HepG2 (cell line): Measurements from ENCODE around the gene COA1. TPM values are rescaled to one million over a fixed set of nuclear protein-coding genes. Genes with fewer than 3 reads are reported as not detected.

Experiments
- BHLHE40 ChIP-seq: IDR thresholded peaks from 2 replicates; pipeline ENCODE4 v1.6.1; 2011; ENCODE audit warnings: low read length, improper control_type of control experiment
- BORCS8-MEF2B ChIP-seq: sonication (generic); formaldehyde crosslinking; IDR thresholded peaks from 2 replicates; pipeline ENCODE4 v1.8.0; 2022; ENCODE audit warnings: mild to moderate bottlenecking, missing genetic modification reagents
- CBX2 ChIP-seq, 2 experiments: fragments of 200-600 bp in 1 of 2; sonication (generic); formaldehyde crosslinking in 1 of 2; IDR thresholded peaks; 2 replicates each; pipeline versions ENCODE4 v1.7.0 to v1.8.1; 2018 to 2022; ENCODE audit warnings: low read depth in 2 of 2, low read length in 1 of 2, mild to moderate bottlenecking in 1 of 2, missing genetic modification reagents in 1 of 2
- CEBPG ChIP-seq: IDR thresholded peaks from 2 replicates; pipeline ENCODE4 v1.6.1; 2016
- FOXA3 ChIP-seq: IDR thresholded peaks from 2 replicates; pipeline ENCODE4 v1.6.1; 2016; ENCODE audit warnings: missing genetic modification reagents, missing compliant biosample characterization
- HMG20A ChIP-seq: IDR thresholded peaks from 2 replicates; pipeline ENCODE4 v1.6.1; 2016; ENCODE audit warnings: borderline replicate concordance
- HNF1A ChIP-seq, 2 experiments: sonication (generic) in 1 of 2; formaldehyde crosslinking in 1 of 2; IDR thresholded peaks; 2 replicates each; pipeline versions ENCODE4 v1.4.0 to v1.6.1; 2016 to 2020; ENCODE audit warnings: borderline replicate concordance in 1 of 2, low read depth in 1 of 2, mild to moderate bottlenecking in 1 of 2, missing genetic modification reagents in 1 of 2
- HNF4G ChIP-seq, 2 experiments: sonication (generic) in 1 of 2; formaldehyde crosslinking in 1 of 2; IDR thresholded peaks; 2 replicates each; pipeline versions ENCODE4 v1.4.0 to v1.6.1; 2011 to 2020; ENCODE audit warnings: borderline replicate concordance in 2 of 2, low read depth in 2 of 2, mild to moderate bottlenecking in 2 of 2, low read length in 1 of 2, missing genetic modification reagents in 1 of 2, moderate library complexity in 1 of 2
- KDM3A ChIP-seq: IDR thresholded peaks from 2 replicates; pipeline ENCODE4 v1.6.1; 2018; ENCODE audit warnings: low read depth, missing compliant biosample characterization
- KLF11 ChIP-seq: IDR thresholded peaks from 2 replicates; pipeline ENCODE4 v1.6.1; 2016; ENCODE audit warnings: missing compliant biosample characterization
- KMT2A ChIP-seq: sonication (generic); formaldehyde crosslinking; IDR thresholded peaks from 2 replicates; pipeline ENCODE4 v1.4.0; 2020; ENCODE audit warnings: missing genetic modification reagents
- KMT2B ChIP-seq: IDR thresholded peaks from 2 replicates; pipeline ENCODE4 v1.6.1; 2016; ENCODE audit warnings: missing genetic modification reagents, missing compliant biosample characterization
- RAD51 ChIP-seq: fragments of 450-650 bp; IDR thresholded peaks from 2 replicates; pipeline ENCODE4 v1.6.1; 2016; ENCODE audit warnings: borderline replicate concordance
- RBM39 ChIP-seq: fragments of 200-400 bp; formaldehyde crosslinking; IDR thresholded peaks from one replicate; pipeline ENCODE4 v1.6.1; 2018; ENCODE audit warnings: antibody characterized with exemption, mild to moderate bottlenecking, low read depth, low read length; ENCODE audit not compliant: poor library complexity, severe bottlenecking
- SSRP1 ChIP-seq: IDR thresholded peaks from 2 replicates; pipeline ENCODE4 v1.6.1; 2016; ENCODE audit warnings: control low read depth
- TBX2 ChIP-seq: sonication (generic); formaldehyde crosslinking; IDR thresholded peaks from 2 replicates; pipeline ENCODE4 v1.5.0; 2020; ENCODE audit warnings: missing genetic modification reagents, mild to moderate bottlenecking, borderline replicate concordance
- UBTF ChIP-seq: sonication (generic); formaldehyde crosslinking; IDR thresholded peaks from 2 replicates; pipeline ENCODE4 v1.4.0; 2020; ENCODE audit warnings: mild to moderate bottlenecking, missing genetic modification reagents
- ZFP36L1 ChIP-seq: sonication (generic); formaldehyde crosslinking; IDR thresholded peaks from 2 replicates; pipeline ENCODE4 v1.8.0; 2022; ENCODE audit warnings: mild to moderate bottlenecking, missing genetic modification reagents, moderate library complexity
- ZMYM2 ChIP-seq: sonication (generic); formaldehyde crosslinking; IDR thresholded peaks from 2 replicates; pipeline ENCODE4 v1.8.0; 2022; ENCODE audit warnings: mild to moderate bottlenecking, missing genetic modification reagents
- ZNF629 ChIP-seq: sonication (generic); formaldehyde crosslinking; conservative IDR thresholded peaks from 2 replicates; pipeline ENCODE4 v1.5.0; 2020; ENCODE audit warnings: missing genetic modification reagents
- ZNF788 ChIP-seq: sonication (generic); formaldehyde crosslinking; IDR thresholded peaks from 2 replicates; pipeline ENCODE4 v1.5.0; 2020; ENCODE audit warnings: mild to moderate bottlenecking, missing genetic modification reagents, borderline replicate concordance
- ZSCAN9 ChIP-seq: IDR thresholded peaks from 2 replicates; pipeline ENCODE4 v1.6.1; 2016; ENCODE audit warnings: borderline replicate concordance
- polyA plus RNA-seq, 8 experiments: library from polyadenylated mRNA; depleted of rRNA in 3 of 8; stranded (reverse) in 7 of 8; unstranded in 1 of 8; fragments of >200 nt; fragmentation: Illumina TruSeq in 4 of 8; extraction: Trizol in 4 of 8; gene quantifications; 2 replicates each; pipeline versions ENCODE4 v1.2.1 to v1.2.3, GENCODE V29; 2011 to 2016; ENCODE audit warnings: low read depth in 4 of 8, missing spikeins in 1 of 8, mixed read lengths in 1 of 8; ENCODE audit not compliant: insufficient read depth in 1 of 8
- total RNA-seq, 5 experiments: library from RNA; depleted of rRNA; stranded (reverse); fragments of >200 nt; fragmentation: Illumina TruSeq; extraction: Trizol; gene quantifications; 2 replicates each; pipeline ENCODE4 v1.2.3, GENCODE V29; 2016; ENCODE audit warnings: low read depth in 1 of 5

COA1 gene
- total and polyA plus RNA-seq, 2 of the 13 experiments (the other 11 are each of a cell fraction or from before 2014, with no cell fraction given) = 33.2 to 65.7 TPM

DNA sequence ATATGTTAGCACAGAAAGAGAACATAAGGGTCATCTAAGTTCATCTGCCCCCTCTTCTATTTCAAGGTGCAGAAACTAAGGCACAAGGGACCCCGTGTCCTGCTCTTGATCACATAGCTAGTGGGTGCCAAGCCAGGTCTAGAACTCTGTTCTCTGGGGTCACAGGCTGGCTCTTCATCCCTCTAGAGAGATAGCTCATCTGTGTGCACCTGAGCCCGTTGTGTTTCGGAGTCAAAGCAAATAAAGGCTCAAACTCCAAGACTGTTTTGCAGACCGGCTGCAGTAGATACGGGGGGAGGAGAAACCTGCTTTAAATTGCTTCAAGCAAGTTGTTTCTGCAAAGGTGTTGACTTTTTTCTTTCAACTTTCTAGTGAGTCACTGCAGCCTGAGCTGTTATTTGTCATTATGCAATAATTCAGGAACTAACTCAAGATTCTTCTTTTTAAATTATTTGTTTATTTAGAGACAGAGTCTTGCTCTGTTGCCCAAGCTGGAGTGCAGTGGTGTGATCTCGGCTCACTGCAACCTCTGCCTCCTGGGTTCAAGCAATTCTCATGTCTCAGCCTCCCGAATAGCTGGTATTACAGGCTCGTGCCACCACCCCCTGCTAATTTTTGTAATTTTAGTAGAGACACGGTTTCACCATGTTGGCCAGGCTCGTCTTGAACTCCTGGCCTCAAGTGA lies 35.6 kb upstream of the COA1 start (continued):
- TF ChIP-seq UBTF (CRISPR knock-in tag) (no peak), TBX2 (peak; percentile 73), RAD51 (no peak), KMT2B (peak; percentile 24; the same call in 1 of the 2 replicates), KLF11 (CRISPR knock-in tag) (no peak), ZMYM2 (CRISPR knock-in tag) (peak; percentile 64; the same call in 1 of the 2 replicates), BORCS8-MEF2B (CRISPR knock-in tag) (0 out of 2 replicates have a peak, but pooled peaks have one; percentile 20), SSRP1 (CRISPR knock-in tag) (0 out of 2 replicates have a peak, but pooled peaks have one; percentile 24), KDM3A (no peak), ZNF629 (CRISPR knock-in tag) (peak; percentile 60), CEBPG (CRISPR knock-in tag) (peak; percentile 76), BHLHE40 (no peak), HNF4G (IDR thresholded peaks at IDR 0.05; ENCODE audit: borderline replicate concordance, low read depth, low read length) (peak; percentile 54), HNF4G (CRISPR knock-in tag; IDR thresholded peaks at IDR 0.05; ENCODE audit: borderline replicate concordance, low read depth) (no peak), ZNF788 (CRISPR knock-in tag) (peak; percentile 52; the same call in 1 of the 2 replicates), HMG20A (CRISPR knock-in tag) (peak; percentile 68; the same call in 1 of the 2 replicates), FOXA3 (CRISPR knock-in tag) (peak; percentile 85), ZFP36L1 (CRISPR knock-in tag) (no peak), CBX2 (IDR thresholded peaks at IDR 0.05; ENCODE audit: low read depth, low read length) (no peak), CBX2 (CRISPR knock-in tag; IDR thresholded peaks at IDR 0.05; ENCODE audit: low read depth) (0 out of 2 replicates have a peak, but pooled peaks have one; percentile 36), KMT2A (0 out of 2 replicates have a peak, but pooled peaks have one; percentile 31), ZSCAN9 (peak; percentile 61; the same call in 1 of the 2 replicates), RBM39 (no peak), HNF1A (IDR thresholded peaks at IDR 0.05; ENCODE audit: low read depth) (0 out of 2 replicates have a peak, but pooled peaks have one; percentile 17), HNF1A (CRISPR knock-in tag; IDR thresholded peaks at IDR 0.05; ENCODE audit: borderline replicate concordance) (no peak)
